ENCODE data around the gene GPHN.

- TF ChIP-seq, protein P1, sequence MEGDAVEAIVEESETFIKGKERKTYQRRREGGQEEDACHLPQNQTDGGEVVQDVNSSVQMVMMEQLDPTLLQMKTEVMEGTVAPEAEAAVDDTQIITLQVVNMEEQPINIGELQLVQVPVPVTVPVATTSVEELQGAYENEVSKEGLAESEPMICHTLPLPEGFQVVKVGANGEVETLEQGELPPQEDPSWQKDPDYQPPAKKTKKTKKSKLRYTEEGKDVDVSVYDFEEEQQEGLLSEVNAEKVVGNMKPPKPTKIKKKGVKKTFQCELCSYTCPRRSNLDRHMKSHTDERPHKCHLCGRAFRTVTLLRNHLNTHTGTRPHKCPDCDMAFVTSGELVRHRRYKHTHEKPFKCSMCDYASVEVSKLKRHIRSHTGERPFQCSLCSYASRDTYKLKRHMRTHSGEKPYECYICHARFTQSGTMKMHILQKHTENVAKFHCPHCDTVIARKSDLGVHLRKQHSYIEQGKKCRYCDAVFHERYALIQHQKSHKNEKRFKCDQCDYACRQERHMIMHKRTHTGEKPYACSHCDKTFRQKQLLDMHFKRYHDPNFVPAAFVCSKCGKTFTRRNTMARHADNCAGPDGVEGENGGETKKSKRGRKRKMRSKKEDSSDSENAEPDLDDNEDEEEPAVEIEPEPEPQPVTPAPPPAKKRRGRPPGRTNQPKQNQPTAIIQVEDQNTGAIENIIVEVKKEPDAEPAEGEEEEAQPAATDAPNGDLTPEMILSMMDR (IDR thresholded peaks at IDR 0.05): no peak
- TF ChIP-seq POLR2A (IDR thresholded peaks at IDR 0.05) (no peak), POLR2AphosphoS5 (IDR thresholded peaks at IDR 0.05) (no peak)
Observed at GRCh38 chr14:66511849-66512248, 3.9 kb downstream of the GPHN start.

Measured in prostate gland (tissue), 2 donors.